HG03442 (cell line): ENCODE data around the gene ARFRP1.

Experiments used
- ATAC-seq: cut with Tn5 transposase; IDR thresholded peaks from one replicate; pipeline ENCODE4 v1.9.1; 2021; ENCODE audit warnings: mild to moderate bottlenecking, moderate library complexity; ENCODE audit not compliant: unreplicated experiment

Gene ARFRP1

GRCh38 chr20:63703471-63703975 lies 4.3 kb downstream of the ARFRP1 start:
- no peak for ATAC-seq

GRCh38 chr20:63702751-63703470 lies 4.9 kb downstream of the ARFRP1 start:
- no peak for ATAC-seq

DNA sequence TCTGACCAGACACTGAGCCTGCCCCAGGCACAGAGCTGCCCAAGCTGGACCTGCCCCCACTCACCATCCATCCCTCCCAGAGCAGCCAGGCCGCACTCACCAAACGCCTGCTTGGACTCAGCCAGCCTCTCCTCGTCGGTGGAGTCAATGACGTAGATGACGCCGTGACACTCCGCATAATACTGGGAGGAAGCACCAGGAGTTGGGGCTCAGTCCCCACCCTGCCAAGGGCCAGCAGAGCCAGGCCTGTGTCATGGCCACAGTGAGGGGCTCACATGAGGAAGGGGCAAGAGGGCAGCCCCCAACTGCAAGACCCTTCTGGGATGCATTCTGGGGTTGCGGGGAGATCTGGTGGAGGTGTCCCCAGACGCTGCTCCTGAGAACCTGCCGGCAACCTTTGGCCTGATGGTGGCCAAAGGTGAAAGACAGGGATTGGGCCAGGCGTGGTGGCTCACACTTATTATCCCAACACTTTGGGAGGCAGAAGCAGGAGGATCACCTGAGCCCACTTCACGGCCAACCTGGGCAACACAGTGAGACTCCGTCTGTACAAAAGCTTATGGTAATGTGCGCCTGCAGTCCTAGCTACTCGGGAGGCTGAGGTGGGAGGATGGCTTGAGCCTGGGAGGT lies 5.6 kb downstream of the ARFRP1 start:
- ATAC-seq: no peak

GRCh38 chr20:63701329-63702035 lies 6.3 kb downstream of the ARFRP1 start:
- no peak for ATAC-seq

DNA sequence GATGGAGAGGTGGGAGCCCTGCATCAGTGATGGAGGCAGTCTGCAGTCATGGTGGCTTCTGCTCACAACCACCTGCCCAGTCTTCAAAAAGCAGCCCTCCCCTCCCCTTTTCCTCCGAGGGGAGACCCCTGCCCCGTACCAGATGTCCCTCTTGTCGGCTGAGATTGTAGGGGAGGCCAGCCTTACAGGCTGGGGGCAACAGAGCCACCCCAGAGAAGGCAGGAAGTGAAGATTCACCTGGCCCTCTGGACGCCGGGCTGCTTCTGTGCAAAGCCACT lies 6.8 kb downstream of the ARFRP1 start:
- ATAC-seq: no peak

GRCh38 chr20:63700199-63701050 lies 7.4 kb downstream of the ARFRP1 start:
- no peak for ATAC-seq

DNA sequence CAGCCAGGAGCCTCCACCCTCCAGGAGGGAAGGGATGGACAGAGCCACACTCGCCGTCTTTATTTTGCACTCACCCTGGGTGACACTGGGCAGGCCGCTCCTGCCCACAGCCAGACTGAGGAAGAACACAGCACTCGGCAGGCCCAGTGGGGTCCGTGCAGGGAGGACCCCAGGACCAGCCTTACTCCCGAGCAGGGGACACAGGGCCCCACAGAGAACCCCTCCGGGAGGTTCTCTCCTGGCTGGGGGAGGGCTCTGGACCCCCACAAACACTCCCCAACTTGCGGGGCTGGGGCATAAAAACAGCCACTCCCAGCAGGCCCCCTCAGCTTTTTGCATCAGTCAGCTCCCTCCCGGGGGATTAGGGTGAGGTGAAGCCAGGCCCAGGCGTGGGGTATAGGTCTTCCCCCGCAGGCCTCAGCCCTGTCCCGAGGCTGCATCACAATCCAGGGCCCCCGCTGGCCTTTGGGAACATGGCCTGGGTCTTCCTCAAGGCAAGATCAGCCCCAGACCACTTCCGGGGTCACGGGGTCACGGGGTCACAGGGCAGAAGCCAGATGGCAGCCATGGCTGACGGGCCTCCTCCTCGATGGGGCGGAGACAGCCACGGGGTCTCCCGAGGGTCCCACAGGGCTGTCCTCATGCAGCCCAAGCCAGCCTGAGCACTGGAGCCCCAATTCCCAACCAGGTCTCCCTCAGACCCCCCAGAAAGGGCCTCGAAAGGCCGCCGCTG lies 8.1 kb downstream of the ARFRP1 start:
- ATAC-seq: no peak

DNA sequence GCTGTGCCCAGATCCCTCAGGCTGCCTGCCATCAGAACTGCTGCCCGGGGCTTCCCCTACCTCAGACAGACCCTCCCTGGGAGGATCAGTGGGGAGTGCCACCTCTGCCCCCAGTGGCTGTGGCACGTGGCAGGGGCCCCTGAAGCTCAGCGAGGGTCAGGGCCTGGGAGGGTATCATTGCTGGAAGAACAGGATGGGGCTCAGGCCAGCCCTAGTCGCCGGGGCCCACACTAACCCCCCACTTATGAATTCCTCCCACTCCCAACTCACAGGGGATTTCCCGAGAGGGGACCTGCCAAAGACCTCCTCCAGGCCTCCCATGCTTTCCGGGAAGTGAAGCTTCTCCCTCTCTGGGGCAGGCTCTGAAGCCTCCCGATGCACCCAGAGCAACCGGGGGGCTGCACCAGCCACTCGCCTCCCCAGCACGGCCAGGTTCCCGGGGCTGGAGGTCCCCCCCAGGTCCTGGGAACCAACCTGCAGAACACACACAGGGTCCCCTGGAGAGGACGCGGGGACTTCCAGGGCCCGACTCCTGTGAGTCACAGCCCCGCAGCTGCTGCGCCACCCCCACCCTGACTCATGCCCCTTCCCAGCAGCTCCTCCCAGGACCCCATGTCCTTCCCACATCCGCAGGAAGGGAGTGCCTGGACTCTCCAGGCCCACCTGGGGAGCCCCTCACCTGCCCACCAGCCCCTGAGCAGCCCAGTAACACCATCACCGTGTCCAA lies 8.9 kb downstream of the ARFRP1 start:
- no peak for ATAC-seq

DNA sequence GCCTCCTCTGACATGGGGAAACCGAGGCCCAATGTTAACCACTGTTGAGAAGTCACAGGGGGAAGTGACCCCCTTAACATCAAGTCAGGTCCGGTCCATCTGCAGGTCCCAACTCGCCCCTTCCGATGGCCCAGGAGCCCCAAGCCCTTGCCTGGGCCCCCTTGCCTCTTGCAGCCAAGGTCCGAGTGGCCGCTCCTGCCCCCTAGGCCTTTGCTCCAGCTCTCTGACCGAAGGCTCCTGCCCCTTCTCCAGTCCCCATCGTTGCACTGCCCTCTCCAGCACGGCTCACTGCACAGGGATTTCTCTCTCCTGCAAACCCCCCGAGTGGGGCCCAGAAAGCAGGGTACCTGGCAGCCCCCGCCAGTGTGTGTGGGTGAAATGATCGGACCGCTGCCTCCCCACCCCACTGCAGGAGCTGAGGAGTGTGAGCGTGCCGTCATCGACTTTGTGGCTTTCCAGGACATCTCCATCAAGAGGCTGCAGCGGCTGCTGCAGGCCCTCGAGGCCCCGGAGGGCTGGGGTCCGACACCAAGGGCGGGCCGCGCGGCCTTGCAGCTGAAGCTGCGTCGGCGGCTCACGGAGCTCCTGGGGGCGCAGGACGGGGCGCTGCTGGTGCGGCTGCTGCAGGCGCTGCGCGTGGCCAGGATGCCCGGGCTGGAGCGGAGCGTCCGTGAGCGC lies 9.8 kb downstream of the ARFRP1 start:
- ATAC-seq: no peak

GRCh38 chr20:63697357-63697867 lies 10.4 kb downstream of the ARFRP1 start:
- ATAC-seq: no peak

DNA sequence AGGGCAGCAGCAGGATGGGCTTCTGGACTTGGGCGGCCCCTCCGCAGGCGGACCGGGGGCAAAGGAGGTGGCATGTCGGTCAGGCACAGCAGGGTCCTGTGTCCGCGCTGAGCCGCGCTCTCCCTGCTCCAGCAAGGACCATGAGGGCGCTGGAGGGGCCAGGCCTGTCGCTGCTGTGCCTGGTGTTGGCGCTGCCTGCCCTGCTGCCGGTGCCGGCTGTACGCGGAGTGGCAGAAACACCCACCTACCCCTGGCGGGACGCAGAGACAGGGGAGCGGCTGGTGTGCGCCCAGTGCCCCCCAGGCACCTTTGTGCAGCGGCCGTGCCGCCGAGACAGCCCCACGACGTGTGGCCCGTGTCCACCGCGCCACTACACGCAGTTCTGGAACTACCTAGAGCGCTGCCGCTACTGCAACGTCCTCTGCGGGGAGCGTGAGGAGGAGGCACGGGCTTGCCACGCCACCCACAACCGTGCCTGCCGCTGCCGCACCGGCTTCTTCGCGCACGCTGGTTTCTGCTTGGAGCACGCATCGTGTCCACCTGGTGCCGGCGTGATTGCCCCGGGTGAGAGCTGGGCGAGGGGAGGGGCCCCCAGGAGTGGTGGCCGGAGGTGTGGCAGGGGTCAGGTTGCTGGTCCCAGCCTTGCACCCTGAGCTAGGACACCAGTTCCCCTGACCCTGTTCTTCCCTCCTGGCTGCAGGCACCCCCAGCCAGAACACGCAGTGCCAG lies 11.0 kb downstream of the ARFRP1 start, which contains the start of gene TNFRSF6B:
TSS of gene TNFRSF6B (plus strand) at position 25 of the 729 bp plus-strand sequence. CDS start at position 141, 116 bp downstream.
- ATAC-seq: no peak

DNA sequence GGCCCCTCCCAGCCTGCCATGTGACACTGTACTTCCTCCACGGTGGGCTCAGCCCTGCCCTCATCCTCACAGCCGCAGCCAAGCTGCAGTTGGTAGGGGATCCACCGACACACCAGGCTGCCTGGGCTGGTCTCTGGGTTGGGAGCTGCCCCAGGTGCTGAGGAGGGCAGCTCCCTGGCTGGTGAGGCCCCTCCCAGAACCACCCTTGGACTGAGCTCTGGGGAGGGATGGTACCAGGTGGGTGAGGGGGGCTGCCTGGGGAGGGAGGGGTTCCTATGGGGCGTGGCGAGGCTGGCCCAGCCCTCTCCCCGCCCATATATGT lies 11.5 kb downstream of the ARFRP1 start:
- no peak for ATAC-seq

DNA sequence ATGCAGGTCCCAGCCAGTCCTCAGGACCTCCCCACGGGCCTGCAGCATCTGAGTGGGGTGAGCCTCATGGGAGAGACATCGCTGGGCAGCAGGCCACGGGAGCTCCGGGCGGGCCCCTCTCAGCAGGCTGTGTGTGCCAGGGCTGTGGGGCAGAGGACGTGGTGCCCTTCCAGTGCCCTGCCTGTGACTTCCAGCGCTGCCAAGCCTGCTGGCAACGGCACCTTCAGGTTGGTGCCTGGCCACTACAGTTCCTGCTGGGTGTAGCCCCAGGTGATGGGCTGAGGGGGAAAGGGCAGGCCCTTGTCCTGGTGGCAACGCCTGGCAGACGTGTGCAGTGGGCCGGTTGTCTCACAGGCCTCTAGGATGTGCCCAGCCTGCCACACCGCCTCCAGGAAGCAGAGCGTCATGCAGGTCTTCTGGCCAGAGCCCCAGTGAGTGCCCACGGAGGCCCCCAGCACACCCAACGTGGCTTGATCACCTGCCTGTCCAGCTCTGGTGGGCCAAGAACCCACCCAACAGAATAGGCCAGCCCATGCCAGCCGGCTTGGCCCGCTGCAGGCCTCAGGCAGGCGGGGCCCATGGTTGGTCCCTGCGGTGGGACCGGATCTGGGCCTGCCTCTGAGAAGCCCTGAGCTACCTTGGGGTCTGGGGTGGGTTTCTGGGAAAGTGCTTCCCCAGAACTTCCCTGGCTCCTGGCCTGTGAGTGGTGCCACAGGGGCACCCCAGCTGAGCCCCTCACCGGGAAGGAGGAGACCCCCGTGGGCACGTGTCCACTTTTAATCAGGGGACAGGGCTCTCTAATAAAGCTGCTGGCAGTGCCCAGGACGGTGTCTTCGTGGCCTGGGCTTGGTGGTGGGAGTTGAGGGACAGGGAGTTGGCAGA lies 12.1 kb downstream of the ARFRP1 start:
- ATAC-seq: no peak

- ATAC-seq: no peak
Observed at GRCh38 chr20:63694584-63695423, 13.0 kb downstream of the ARFRP1 start.

DNA sequence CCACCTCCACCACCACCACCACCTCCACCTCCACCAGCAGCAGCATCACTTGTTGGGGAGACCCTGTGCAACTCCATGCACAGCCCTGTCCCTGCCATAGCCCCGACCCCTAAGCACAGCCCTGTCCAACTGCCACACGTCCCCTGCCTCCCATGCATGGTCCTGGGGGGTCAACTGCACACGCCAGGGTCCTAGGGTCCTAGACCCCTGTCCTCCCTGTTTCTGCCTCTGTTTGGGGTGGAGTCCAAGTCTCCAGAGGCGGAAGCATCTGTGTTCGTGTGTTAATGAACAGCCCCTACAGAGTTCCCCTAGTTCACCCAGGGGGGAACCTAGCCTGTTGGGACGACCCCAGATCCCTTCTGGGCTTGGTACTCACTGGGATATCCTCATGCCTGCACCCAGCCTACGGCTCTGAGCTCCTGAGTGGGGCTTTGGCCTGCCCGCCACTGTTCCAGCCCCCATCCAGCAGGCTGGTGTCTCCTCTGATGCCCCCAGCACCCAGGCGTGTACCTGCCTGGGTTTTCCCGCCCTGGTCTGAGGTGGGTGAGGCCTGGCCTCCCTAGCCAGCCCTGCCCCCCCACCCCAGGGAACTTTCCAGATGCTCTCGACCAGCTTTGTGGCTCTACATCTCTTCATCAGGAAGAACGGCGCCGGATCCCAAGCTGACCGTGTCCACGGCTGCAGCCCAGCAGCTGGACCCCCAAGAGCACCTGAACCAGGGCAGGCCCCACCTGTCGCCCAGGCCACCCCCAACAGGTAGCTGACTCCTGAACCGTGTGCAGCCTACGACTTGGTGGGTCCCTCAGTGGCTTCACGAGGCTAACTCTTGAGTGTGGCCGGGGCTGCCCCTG lies 13.8 kb downstream of the ARFRP1 start:
- no peak for ATAC-seq
